Fibroblast of skin of left biceps (primary cell): ENCODE measurements around the gene CHRDL2.

Experiments used
- DNase-seq, 2 experiments: peaks; one replicate each; pipeline ENCODE4 v3.0.0-alpha.2; 2013; ENCODE audit warnings: low read depth in 2 of 2

CHRDL2 gene

DNA sequence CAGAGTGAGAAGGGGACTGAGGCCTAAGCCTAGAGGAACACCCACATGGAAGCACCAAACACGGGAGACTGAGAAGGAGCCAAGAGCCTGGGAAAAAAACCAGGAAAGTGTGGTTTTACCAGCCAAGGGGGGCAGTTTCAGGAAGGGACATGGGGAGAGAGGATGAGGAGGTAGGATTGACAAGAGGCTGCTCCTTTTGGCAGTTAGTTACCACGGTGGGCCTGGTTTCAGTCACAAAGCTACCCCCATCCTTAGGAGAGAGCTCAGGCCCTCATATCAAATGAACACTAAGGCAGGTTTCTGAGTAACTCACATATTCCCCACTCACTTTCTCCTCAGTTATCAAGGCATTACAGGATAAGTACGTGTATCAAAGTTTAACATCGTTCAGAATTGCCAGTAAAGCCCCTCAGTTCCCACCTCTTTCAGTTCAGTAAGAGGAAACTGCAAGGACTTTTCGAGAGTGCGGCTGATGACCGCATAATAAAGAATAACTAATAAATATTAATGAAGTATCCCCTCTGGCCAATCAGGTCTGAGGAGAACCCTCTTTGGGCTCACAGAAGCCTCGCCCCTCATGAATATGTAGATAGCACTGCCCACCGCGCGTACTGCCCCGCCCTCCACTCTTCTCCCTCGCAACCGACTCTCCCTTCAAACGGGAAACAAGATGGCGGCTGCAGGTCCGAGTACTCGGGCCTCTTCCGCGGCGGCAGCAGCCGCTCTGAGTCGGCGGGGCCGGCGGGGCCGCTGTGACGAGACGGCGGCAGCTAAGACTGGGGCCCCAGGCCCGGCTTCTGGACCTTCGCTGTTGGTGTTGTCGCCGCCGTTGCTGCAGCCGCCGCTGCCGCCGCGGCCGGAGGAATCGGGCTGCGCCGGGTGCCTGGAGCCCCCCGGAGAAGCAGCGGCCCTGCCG is 17.2 kb upstream of the CHRDL2 start, which contains the start of gene RNF169:
Gene RNF169 (plus strand): TSS at position 639 of the 916 bp plus-strand sequence. CDS start 32 bp downstream, at position 671.
- peak; percentile 85 for DNase-seq

DNA sequence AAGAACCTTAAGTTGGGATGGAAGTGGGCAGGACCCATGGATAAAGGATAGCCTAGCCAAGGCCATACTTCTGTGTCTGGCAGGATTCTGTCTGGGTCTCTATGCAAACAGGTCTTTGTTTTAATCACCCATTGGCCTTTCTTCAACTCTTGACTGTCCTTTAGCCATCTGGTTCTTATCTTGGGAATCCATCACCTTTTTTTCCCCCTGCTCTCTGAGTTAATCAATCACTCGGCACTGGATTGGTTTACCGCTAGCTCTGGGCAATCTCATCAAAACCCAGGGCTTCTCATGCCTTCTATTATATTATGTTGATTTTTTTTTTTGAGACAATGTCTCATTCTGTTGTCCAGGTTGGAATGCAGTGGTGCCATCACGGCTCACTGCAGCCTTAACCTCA is 15.6 kb upstream of the CHRDL2 start:
- DNase-seq, result no peak

DNA sequence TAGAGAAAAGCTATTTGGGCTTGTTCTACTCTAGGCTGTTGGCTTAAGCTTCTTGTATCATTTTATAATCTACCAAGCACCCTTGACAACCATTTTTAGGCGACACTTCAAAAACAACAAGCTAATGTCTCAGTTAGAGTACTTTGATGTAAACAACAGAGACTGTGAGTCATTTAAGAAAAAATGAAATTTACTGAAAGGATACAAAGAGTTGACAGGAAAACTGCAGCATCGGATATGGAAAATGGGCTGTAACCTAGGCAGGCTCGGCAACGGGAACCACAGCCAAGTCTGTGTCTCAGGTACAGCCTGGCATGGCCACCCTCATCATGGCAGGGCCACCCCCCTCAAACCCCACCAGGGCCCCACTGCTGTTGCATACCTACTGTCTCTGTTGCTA is 13.1 kb upstream of the CHRDL2 start:
- no peak for DNase-seq

DNA sequence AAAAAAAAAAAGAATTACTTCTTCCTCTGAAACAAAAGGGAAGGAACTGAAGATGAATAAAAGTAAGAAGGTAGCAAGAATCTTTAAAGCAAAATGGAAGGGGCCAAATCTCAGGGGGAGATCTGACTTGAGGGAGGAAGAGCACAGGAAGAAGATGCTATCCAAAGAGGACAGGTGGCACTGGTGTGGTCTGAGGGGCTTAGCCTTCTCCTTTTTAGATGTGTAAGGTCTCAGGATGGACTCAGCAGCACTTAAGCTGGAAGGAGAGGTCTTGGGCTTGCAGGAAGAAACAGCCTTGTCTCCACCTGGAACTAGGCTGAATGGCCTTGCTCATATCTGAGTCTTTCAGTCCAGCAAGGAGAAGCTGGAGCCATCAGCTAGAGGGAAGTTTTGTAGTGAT is 12.4 kb upstream of the CHRDL2 start:
- no peak for DNase-seq

DNA sequence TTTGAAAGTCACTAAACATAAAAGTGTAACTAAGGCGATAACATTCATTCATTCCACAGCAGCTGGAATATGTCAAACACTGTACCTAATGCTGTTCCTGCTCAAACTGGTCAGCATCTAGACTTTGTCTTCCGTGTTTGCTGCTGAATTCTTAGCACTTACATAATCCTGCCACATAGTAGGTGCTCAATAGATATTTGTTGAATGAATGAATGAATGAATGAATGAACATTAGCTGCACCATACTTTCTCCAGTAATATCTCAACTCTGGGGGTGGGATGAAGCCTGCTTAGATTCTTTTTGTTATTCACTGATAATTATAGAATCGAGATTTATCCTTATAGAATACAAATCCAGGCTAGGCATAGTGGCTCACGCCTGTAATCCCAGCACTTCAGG is 10.8 kb upstream of the CHRDL2 start:
- no peak for DNase-seq

DNA sequence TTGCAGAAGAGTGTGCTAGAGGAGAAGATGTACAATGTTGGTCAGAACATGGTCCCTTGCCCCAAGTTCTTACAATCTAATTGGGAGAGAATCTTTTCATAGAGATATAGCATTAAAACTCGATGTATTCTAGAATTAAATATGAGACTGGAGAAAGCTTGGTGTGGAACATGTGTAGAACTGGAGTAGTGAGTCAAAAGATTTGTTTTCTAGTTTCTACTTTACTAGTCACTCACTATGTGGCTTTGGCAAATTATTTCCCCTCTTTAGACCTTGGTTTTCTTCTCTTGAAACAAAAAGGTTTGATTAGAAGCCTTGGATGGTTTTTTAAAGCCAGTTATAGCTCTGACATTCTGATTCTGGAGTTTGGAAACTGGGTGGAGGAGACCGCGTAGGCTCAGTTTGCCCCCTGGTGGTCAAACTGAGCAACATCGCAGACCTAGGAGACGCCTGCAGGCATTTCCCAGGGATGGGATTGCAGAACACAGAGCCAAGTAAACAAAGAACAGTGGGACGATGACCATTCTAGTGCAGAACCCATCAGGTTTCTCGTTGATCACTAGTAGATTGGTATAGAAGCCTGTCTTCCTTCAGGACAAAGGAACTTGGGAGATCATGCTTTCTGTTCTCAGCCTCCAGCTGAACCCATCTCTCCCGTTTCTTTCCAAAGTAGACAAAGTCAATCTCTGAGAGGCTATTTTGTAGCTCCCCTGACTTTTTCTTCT is 8.5 kb upstream of the CHRDL2 start:
- no peak for DNase-seq

DNA sequence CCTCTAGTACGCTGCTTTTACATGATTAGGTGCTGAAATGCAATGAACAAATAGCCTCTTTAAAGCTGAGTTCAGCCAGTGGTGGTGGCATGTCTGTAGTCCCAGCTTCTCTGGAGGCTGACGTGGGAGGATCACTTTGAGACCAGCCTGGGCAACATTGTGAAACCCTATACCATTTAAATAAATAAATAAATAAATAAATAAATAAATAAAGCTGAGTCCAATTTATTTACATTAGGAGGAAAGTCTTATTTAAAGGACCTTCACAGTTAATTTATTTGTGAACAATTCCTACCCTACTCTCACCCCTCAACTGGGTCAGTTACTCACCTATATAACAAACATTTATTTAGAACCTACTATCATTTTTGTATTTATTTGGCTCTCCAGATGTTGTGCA is 4.8 kb upstream of the CHRDL2 start:
- DNase-seq, result no peak

DNA sequence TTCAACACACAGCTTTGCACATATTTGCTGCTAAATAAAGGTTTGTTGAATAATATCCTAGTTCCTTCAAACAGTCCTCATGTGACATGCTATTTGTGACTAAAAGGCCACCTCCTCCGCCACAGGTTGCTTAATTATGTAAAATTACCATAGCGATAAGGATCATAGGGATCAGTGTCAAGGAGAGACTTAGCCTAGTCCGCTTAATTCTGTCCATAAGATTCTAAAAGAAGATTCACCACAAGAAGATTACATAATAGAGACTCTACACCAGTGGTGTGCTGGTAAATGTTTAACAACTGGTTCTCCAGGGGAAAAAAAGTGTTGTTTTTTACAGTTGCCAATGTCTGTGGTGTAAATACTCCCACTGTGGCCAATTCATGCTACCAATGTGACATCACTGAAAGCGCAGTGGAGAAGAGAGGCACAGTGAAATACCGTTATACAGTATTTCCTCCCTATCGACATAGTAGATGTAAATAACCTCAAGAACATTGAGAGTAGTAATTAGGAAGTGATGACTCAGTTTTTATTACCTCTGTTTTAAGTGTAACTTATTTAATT is 4.2 kb upstream of the CHRDL2 start:
- DNase-seq, result no peak

DNA sequence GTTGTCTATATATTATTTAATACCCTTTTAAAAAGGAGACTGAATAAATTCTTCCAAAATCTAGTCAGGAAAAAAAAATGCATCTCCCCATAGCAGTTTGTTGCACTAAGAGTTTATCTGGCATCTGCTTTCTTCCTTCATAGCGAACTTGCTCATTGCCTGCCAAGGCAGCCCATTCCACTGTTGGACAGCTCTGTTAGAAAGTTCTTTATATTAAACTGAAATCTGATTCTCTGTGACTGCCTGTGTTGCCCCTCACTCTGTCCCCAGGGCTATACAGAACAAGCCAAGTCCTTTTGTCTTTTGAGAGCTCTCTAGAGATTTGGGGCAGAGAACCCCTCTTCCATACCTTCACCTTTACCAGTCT is 3.3 kb upstream of the CHRDL2 start:
- DNase-seq, result no peak

DNA sequence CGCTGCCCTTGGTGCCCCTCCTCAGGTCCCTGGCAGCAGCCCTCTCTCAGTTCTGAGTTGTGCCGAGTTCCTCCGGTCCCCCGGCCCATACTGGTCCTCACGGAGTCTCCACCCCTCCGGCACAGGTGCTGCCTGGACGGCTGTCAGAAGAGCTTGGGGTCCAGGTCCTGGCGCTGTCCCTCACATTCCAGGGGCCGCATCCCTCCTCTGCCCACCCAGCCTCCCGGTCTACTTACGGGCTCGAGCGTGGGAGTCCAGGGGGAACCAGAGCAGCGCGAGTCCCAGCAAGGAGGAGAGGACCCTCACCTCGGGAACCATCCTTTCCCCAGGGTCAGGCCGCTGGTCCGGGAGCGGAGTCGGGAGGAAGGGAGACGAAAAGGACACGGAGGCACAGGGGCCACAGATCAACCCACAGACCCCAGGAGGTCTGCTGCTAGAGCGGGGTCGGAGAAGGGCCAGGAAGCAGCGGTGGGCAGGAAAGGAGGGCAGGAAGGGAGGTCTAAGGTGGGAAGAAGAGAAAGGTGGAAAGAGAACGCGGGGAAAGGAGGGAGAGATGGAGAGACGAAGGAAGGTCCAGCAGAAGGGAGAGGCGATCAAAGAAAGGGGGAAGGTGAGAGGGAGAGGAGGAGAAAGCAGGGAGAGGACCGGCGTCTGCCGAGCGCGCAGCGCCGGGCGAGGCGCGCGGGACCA is 510 bp downstream of the CHRDL2 start:
- no peak for DNase-seq

DNA sequence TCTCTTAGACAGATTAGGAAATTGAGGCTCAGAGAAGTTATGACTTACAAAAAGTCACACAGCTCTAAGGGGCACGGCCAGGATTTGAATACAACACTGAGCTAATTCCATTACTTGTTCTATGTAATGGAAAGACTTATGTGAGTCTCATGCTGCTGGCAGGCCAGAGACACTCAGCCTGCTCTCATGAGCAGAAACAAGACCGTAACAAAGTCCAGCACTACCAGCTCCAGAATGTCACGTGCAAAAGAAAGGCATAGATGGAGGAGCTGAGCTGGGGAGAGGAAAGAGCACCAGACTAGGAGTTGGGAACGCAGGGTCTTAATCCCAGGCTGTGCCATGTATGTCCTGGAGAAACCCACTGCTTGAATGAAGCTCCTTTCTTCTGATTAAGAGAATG is 1.8 kb downstream of the CHRDL2 start:
- no peak for DNase-seq

DNA sequence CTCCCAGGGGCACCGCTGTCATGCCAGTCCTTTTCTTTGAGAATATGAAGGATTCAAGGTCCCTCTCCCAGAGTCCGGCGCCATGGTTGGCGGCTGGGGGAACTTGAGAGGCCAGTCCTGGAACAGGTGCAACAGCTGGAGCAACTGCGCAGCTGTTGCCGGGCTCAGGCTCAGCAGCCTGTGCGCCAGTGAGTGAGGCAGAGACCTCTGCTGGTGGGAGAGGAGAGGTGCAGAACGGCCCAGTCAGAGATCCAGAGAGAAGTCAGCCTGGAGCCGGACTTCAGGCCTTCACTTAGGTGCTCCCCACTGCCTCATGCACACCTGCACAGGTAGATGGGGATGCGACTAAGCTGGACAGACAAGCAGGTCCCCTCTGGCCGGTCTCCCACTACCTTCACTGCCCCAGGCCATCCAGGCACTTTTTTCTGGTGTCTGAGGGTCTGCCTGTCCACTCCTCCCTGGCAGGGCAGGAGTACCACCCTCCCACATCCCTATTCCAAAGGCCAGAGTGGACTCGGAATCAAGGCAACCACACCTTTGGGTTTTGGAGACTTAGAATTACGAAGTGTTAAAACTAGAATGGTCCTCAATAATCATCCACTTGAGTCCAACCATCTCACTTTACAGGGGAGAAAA is 4.6 kb downstream of the CHRDL2 start:
- no peak for DNase-seq

DNA sequence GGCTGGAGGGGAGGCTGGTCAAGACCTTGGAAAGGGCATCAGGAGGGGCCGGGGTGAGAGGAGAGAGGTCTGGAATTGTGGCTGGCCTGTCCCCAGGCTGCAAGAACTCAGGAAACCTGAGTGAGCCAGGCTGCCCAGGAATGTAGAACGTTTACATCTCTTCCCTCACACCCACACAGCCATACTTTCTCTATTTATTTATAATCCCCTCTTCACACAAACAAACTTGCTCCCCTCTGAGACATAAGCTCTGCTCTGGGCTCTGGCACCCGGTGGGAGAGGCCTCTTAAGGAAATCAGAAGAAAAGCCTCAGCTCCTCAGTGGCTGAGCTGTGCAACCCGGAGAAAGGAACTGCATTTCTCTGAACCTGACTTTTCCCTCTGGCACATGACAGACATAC is 5.5 kb downstream of the CHRDL2 start:
- DNase-seq, result no peak

DNA sequence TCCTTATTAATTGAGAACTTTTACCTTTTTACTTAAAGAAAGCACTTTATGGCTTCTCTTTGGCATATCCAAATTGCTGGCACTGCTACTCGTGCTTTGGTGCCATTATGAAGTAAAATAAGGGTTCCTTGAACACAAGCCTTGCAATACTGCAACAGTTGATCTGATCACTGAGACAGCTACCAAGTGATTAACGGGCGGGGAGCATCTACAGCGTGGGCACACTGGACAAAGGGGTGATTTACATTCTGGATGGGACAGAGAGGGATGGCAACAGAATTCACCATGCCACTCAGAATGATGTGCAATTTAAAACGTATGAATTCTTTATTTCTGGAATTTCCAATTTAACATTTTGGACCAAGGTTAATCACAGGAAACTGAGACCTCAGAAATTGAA is 7.7 kb downstream of the CHRDL2 start:
- DNase-seq, result no peak

DNA sequence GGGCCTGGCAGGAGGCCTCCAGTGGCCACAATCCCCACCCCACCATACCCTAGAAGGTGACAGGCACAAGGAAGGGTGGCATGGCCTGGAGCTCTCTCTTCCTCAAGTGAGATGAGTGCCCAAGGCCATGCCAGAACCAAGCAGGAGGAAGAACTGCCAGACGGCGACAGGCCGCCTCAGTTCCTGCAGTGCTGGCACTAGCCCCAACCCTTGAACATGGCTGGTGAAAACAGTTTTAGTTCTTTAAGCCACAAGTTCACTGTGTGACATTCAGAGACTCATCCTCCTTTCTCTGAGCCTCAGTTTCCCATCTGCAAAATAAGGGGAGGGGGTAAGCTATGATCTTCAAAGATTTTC is 9.8 kb downstream of the CHRDL2 start:
- DNase-seq, result no peak

DNA sequence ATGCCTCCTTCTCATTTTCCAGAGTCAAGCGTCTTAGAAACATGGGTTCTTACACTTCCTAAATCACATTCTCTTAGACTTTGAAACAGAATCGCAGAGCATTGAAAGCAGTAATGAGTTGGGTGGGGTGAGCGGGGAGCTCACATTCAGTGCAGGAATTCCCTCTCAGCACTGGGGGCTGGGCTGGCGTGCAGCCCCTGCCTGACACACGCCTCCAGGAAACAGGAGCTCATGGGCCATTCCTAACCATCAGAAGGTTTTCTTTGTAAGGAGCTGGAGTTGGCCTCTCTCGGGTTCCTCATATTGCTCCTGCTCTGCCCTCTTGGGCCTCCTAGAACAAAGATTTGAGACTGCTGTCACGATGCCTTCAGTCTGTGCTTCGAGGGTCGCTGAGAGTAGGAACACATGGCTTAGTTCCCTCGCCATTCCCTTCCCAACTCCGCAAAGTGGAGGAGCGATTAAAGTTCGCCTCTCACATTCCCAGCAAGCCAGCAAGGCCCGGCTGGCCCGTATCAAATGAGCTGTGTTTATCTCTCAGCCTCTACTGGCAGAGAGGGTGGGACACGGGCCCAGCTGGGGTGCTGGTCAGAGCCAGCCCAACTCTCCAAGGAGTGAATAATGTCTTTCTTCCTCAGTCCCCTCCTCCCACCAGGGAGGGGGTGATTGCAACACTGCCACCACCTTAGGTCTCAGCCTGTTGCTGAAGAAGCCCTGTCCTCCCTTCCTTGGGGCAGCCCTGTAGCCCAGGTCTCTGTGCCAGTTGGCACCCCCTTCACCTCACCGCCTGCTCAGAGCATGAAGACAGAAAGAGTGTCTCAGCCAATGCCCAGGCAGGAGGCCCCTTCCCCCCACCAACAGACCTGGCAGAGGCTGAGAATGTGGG is 10.4 kb downstream of the CHRDL2 start:
- no peak for DNase-seq

DNA sequence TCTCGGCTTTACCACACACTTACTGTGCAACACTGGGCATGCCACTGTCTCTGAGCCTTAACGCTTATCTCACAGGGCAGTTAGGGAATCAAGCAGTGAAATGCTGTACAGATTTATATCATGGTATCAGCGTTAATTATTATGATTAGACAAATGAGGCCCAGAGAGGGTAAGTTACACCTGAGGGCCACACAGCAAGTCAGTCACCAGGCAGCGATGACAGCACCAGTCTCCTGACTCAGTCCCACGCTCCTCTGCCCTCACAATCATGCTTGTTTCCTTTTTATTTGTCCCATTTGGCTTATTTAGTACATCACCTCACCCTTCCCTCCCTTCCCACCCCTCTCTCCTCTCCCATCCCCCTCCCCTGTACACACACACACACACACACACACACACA is 12.2 kb downstream of the CHRDL2 start:
- DNase-seq, result no peak

DNA sequence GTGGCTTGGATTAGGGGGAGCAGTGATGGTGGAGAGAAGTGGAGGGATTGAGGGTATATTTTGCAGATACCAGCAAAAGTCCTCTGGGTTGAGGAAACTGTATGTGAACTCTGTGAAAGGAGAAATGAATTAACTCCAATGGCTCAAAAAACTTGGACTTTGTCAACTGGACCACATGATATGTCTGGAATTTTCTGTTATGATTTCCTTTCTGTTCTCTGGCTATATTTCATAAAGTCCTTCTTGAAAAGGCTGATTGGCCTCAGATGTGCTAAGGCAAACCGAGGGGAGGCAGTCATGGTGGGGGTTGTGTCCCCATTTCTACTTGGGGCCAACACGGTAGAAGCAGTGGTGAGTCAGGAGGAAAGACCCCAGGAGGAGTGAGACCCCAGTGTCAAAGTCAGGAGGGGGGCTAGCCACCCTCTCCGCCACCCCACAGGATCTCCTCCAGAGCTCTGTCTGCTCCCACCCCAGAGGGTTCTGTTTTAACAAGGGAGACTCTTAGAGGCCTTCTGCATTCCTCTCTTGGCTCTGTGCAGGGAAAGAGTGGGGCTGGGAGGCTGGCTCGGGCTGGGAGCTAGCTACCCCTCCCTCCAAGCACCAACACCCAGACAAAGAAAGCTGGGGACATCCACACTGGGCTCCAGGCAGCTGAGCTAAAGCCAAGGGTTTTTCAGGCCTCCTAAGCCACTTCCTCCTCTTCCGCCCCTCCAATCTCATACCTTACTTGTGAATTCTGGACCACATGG is 13.8 kb downstream of the CHRDL2 start:
- no peak for DNase-seq

DNA sequence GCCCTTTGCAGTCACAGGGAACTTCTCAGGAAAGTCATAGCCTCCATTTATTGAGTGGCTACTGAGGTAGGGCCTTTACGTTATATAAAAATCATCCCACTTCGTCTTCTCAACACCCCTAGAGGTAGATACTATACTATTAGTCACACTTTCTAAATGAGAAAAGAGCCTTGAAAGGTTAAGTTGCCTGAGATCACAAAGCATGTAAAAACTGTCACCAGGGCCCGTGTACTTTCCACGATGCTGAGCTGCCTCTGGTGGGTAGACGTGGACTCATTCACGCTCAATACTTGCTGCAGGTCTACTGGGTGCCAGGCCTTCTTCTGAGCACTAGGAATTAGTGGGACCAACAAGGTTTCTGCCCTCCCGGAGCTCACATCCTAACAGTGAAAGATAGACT is 16.3 kb downstream of the CHRDL2 start:
- no peak for DNase-seq

DNA sequence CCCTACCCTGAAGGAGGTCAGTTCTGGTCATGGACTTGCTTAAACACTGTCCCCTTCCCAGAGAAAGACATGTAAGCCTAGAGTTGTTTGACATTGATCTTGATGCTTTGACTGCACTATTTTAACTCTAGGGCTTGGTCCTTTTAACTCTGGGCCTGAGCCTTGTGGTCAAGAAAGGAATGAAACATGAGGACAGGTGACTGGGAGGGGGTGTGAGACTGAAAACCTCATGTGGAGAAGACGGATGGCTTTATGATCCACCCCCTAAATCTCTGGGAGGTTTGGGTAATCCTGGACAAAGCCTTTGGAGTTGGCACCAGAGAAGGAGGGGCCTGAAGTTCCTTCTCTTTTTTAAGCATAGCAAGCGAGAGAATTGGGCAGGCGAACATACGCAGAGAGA is 17.5 kb downstream of the CHRDL2 start:
- no peak for DNase-seq
